HL-60 (cell line): ENCODE measurements around the gene CLCNKB.

ENCODE experiments used
- GABPA ChIP-seq: IDR thresholded peaks from 2 replicates; pipeline ENCODE4 v1.6.1; 2012; ENCODE audit warnings: low read depth
- POLR2AphosphoS5 ChIP-seq: IDR thresholded peaks from 2 replicates; pipeline ENCODE4 v1.6.1; 2012; ENCODE audit warnings: low read depth
- REST ChIP-seq: IDR thresholded peaks from 2 replicates; pipeline ENCODE4 v1.6.1; 2012; ENCODE audit warnings: low read depth; ENCODE audit not compliant: insufficient replicate concordance
- TF ChIP-seq, protein P1 (sequence below): IDR thresholded peaks from one replicate; pipeline ENCODE4 v1.5.1; 2011; ENCODE audit warnings: low read length, control low read depth, inconsistent platforms; ENCODE audit not compliant: insufficient read depth

GRCh38 chr1:16013908-16014258, 29.7 kb upstream of the CLCNKB start:
- TF ChIP-seq, protein P1, sequence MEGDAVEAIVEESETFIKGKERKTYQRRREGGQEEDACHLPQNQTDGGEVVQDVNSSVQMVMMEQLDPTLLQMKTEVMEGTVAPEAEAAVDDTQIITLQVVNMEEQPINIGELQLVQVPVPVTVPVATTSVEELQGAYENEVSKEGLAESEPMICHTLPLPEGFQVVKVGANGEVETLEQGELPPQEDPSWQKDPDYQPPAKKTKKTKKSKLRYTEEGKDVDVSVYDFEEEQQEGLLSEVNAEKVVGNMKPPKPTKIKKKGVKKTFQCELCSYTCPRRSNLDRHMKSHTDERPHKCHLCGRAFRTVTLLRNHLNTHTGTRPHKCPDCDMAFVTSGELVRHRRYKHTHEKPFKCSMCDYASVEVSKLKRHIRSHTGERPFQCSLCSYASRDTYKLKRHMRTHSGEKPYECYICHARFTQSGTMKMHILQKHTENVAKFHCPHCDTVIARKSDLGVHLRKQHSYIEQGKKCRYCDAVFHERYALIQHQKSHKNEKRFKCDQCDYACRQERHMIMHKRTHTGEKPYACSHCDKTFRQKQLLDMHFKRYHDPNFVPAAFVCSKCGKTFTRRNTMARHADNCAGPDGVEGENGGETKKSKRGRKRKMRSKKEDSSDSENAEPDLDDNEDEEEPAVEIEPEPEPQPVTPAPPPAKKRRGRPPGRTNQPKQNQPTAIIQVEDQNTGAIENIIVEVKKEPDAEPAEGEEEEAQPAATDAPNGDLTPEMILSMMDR = no peak
- TF ChIP-seq REST = no peak
- TF ChIP-seq POLR2AphosphoS5 = no peak
- no peak for TF ChIP-seq GABPA
